Spleen (tissue), 11 donors: ENCODE results near the gene HYDIN. TPM values are rescaled to one million over a fixed set of nuclear protein-coding genes. Genes with fewer than 3 reads are reported as not detected.

ENCODE experiments used
- DNase-seq: peaks from one replicate; pipeline ENCODE4 v3.0.0-alpha.2; 2020
- H3K27ac ChIP-seq, 8 donors: fragments of 200-600 bp; sonication (generic) in 7 of 8; 1 replicate in 4 of 8; 2 replicates in 4 of 8; pipeline versions ENCODE4 v1.5.0 to v1.8.0; 2016 to 2021; ENCODE audit warnings: inconsistent platforms in 4 of 8, mild to moderate bottlenecking in 4 of 8, moderate library complexity in 1 of 8
- H3K27me3 ChIP-seq, 7 donors: fragments of 200-600 bp; sonication (generic) in 6 of 7; replicated peaks in 1 of 7; 1 replicate in 4 of 7; 2 replicates in 3 of 7; pipeline versions ENCODE4 v1.5.0 to v1.8.0; 2016 to 2021; ENCODE audit warnings: inconsistent platforms in 3 of 7, mild to moderate bottlenecking in 1 of 7
- H3K36me3 ChIP-seq, 6 donors: fragments of 200-600 bp; sonication (generic) in 5 of 6; 1 replicate in 4 of 6; 2 replicates in 2 of 6; pipeline versions ENCODE4 v1.5.0 to v1.8.0; 2016 to 2021; ENCODE audit warnings: inconsistent platforms in 2 of 6
- H3K4me1 ChIP-seq, 6 donors: fragments of 200-600 bp; sonication (generic) in 5 of 6; 1 replicate in 3 of 6; 2 replicates in 3 of 6; pipeline versions ENCODE4 v1.5.0 to v1.8.0; 2016 to 2021; ENCODE audit warnings: inconsistent platforms in 3 of 6
- H3K4me3 ChIP-seq, 8 donors: fragments of 200-600 bp; sonication (generic) in 7 of 8; 1 replicate in 4 of 8; 2 replicates in 4 of 8; pipeline versions ENCODE4 v1.5.0 to v1.8.0; 2016 to 2021; ENCODE audit warnings: inconsistent platforms in 4 of 8, mild to moderate bottlenecking in 4 of 8, moderate library complexity in 2 of 8
- H3K9me3 ChIP-seq, 8 donors: fragments of 200-600 bp; sonication (generic) in 7 of 8; 1 replicate in 4 of 8; 2 replicates in 4 of 8; pipeline versions ENCODE4 v1.5.0 to v1.8.0; 2016 to 2021; ENCODE audit warnings: inconsistent platforms in 4 of 8
- POLR2A ChIP-seq, 3 donors: fragments of 450-650 bp; IDR thresholded peaks; one replicate each; pipeline ENCODE4 v1.5.1; 2017; ENCODE audit warnings: antibody characterized with exemption in 3 of 3, mild to moderate bottlenecking in 1 of 3
- POLR2AphosphoS5 ChIP-seq, 3 donors: sonication (generic); formaldehyde crosslinking; IDR thresholded peaks; one replicate each; pipeline ENCODE4 v1.5.1; 2017; ENCODE audit warnings: antibody characterized with exemption in 3 of 3
- WGBS, 5 donors: extraction: QIAGEN DNeasy Blood & Tissue Kit in 3 of 5; methylation state at CpG; one replicate each; pipeline versions ENCODE4 v1.1.5 to v1.1.7; 2013 to 2018; 5-methylcytosine and 5-hydroxymethylcytosine counted together
- intact Hi-C: fragments of 100-400 bp; cut with DNase I; formaldehyde crosslinking; loops from one replicate; pipeline ENCODE4 v1.15.0; 2023; ENCODE audit warnings: low total_unique reads
- polyA plus RNA-seq, 3 donors: library from polyadenylated mRNA; stranded (reverse); fragments of 200-250 nt; gene quantifications; one replicate each; pipeline ENCODE4 v1.2.1, GENCODE V29; 2013
- total RNA-seq, 7 donors: library from RNA; depleted of rRNA in 3 of 7; stranded (reverse); fragments of >200 nt in 3 of 7; fragmentation: NEBNext Ultra II Directional in 4 of 7; extraction: Animal tissue kit (Norgen Biotek cat#: 25700) in 4 of 7; gene quantifications; one replicate each; pipeline versions ENCODE4 v1.1.0 to v1.2.1, GENCODE V29; 2016 to 2021
- TF ChIP-seq, protein P1 (sequence below), 11 experiments: fragments of 200-600 bp in 7 of 11; fragments of 450-650 bp in 4 of 11; sonication (generic) in 4 of 11; IDR thresholded peaks in 8 of 11; conservative IDR thresholded peaks in 3 of 11; 1 replicate in 7 of 11; 2 replicates in 4 of 11; pipeline versions ENCODE4 v1.4.0 to v1.8.0; 2016 to 2021; ENCODE audit warnings: antibody characterized with exemption in 11 of 11, inconsistent platforms in 4 of 11, mild to moderate bottlenecking in 1 of 11
- donor health status: healthy with polysubstance abuse.
- donor health status: DM: no; HTN: no; CAD: no; lungs with moderate emphysema.
- donor health status: DM: no; HTN: no; CAD: no.
- donor health status: Bipolar disorder and iron deficiency.
- donor health status: healthy.
- donor health status: DM: no; HTN: no; CAD: no.
- donor health status: DM: yes; HTN: yes; CAD: no.

The HYDIN gene
- total and polyA plus RNA-seq, 10 donors = 0.05 to 2.2 (median 0.42) TPM

DNA sequence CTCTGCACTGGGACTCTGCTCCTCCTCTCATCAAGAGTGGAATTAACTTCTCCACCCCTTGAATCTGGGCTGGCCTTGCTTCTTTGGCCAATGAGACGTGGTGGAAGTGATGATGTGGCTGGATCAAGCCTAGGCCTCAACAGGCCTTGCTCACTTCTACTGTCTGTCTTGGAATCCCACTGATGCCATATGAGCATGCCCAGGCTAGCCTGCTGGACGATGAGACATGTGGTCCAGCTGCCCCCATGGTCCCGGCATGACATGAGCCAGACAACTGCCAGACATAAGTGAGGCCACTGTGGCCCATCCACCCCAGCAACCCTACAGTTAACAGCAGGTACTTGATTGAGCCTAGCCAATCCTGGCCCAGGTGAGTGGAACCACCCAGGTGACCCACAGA lies 448.3 kb downstream of the HYDIN start:
- WGBS, 5 donors = 90 to 95% (median 95%) methylated on average over 2 to 3 of the region's 3 CpGs
- peaks cover 6 to 100% (median 91%) of the 10 kb centered on the region in 6 donors for H3K36me3 ChIP-seq
- TF ChIP-seq POLR2A (IDR thresholded peaks at IDR 0.05) = no peak
- TF ChIP-seq POLR2AphosphoS5 (IDR thresholded peaks at IDR 0.05) = no peak
- TF ChIP-seq, protein P1, sequence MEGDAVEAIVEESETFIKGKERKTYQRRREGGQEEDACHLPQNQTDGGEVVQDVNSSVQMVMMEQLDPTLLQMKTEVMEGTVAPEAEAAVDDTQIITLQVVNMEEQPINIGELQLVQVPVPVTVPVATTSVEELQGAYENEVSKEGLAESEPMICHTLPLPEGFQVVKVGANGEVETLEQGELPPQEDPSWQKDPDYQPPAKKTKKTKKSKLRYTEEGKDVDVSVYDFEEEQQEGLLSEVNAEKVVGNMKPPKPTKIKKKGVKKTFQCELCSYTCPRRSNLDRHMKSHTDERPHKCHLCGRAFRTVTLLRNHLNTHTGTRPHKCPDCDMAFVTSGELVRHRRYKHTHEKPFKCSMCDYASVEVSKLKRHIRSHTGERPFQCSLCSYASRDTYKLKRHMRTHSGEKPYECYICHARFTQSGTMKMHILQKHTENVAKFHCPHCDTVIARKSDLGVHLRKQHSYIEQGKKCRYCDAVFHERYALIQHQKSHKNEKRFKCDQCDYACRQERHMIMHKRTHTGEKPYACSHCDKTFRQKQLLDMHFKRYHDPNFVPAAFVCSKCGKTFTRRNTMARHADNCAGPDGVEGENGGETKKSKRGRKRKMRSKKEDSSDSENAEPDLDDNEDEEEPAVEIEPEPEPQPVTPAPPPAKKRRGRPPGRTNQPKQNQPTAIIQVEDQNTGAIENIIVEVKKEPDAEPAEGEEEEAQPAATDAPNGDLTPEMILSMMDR (IDR thresholded peaks at IDR 0.05 in 8 of 11, conservative IDR thresholded peaks at IDR 0.05 in 3 of 11) = no peak
- peaks cover 0 to 44% (median 26%) of the 10 kb centered on the region in 6 donors for H3K4me1 ChIP-seq
- DNase-seq = no peak
- H3K9me3 ChIP-seq = peaks cover 0 to 9% (median 0%) of the 10 kb centered on the region in 8 donors
- H3K27me3 ChIP-seq = no peaks in the 10 kb centered on the region
- intact Hi-C loops = no loop called here
- no peak overlapping the region for H3K4me3 ChIP-seq
- H3K27ac ChIP-seq = no peak overlapping the region

DNA sequence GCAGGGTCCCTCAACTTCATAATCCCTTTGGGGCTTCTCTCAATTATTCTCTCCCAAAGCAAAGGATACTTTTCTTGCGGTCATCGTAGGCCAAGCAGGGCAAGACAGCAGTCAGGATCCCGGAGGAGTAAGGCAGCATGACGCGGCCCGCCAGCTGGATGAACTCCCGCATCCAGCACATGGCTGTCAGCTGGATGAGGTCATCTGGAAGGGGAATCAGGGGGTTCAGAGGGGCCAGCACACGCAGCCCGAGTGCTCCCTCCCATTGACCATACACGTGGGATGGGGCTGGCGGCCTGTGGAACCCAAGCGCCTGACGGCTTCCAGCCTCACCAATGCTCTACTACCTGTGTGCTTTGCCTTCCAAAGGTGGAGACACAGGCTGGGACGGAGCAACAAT lies 448.7 kb downstream of the HYDIN start:
- 86 to 96% (median 94%) methylated on average over 7 to 14 of the region's 14 CpGs for WGBS, 5 donors
- TF ChIP-seq, protein P1 (IDR thresholded peaks at IDR 0.05 in 8 of 11, conservative IDR thresholded peaks at IDR 0.05 in 3 of 11) = no peak
- TF ChIP-seq POLR2A (IDR thresholded peaks at IDR 0.05) (no peak), POLR2AphosphoS5 (IDR thresholded peaks at IDR 0.05) (no peak)
- intact Hi-C loops = no loop called here

DNA sequence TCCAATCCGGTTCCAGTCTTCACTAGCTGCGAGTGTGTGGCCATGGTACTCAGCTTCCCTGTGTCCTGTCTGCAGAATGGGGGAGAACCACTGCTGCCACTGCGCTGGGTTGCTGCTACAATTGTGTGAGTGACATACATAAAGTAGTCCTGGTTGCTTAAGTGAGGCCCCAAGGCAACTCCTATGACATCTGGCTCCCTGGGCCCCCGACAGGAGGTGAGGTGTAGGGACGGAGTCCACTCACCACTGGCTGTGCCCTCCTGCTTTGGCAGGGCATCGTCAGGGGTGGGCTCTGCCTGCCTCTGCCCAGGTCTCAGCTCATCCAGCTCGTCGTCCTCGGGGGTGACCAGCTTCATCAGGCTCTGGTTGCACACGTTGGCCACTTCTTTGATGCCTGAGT lies 450.0 kb downstream of the HYDIN start:
- Histone ChIP-seq H3K4me3 (no peak overlapping the region), H3K4me1 (peaks cover 0 to 27% (median 14%) of the 10 kb centered on the region in 6 donors), H3K27ac (no peak overlapping the region), H3K27me3 (no peaks in the 10 kb centered on the region), H3K9me3 (peaks cover 0 to 9% (median 0%) of the 10 kb centered on the region in 8 donors), H3K36me3 (peaks cover 6 to 100% (median 85%) of the 10 kb centered on the region in 6 donors)
- DNase-seq = peak; percentile 60
- intact Hi-C loops = no loop called here
- TF ChIP-seq POLR2AphosphoS5 (IDR thresholded peaks at IDR 0.05) (no peak), POLR2A (IDR thresholded peaks at IDR 0.05) (no peak)
- TF ChIP-seq, protein P1 (IDR thresholded peaks at IDR 0.05 in 8 of 11, conservative IDR thresholded peaks at IDR 0.05 in 3 of 11) = no peak
- 97 to 99% (median 98%) methylated on average over 10 of the region's 10 CpGs for WGBS, 5 donors

More for the DNA sequence above, 448.7 kb downstream of the HYDIN start:
- Histone ChIP-seq H3K4me3 (no peak overlapping the region), H3K4me1 (peaks cover 0 to 39% (median 24%) of the 10 kb centered on the region in 6 donors), H3K27me3 (no peaks in the 10 kb centered on the region), H3K9me3 (peaks cover 0 to 9% (median 0%) of the 10 kb centered on the region in 8 donors), H3K27ac (no peak overlapping the region), H3K36me3 (peaks cover 6 to 100% (median 93%) of the 10 kb centered on the region in 6 donors)
- DNase-seq = no peak

DNA sequence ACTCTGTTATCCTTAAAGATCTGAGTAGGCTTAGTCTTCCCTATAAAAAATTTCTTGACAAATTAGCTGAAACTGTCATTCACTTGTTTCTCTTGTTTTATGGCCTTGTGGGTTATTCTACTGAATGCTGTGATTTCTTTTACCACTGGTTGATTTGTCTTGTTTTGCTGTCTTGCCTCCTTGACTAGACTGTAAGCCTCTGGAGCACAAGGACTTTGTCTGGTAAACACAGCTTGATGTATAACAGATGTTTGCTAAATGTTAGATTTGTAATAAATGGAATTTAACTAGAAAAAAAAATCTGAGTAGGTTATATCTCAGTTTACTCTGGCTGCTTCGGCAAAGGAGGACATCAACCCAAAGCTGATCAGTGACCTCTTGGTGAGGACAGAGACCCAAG lies 451.2 kb downstream of the HYDIN start:
- Histone ChIP-seq H3K4me1 (peaks cover 0 to 15% (median 5%) of the 10 kb centered on the region in 6 donors), H3K27me3 (no peaks in the 10 kb centered on the region), H3K27ac (no peak overlapping the region), H3K36me3 (peaks cover 6 to 100% (median 75%) of the 10 kb centered on the region in 6 donors), H3K4me3 (no peak overlapping the region), H3K9me3 (peaks cover 0 to 9% (median 0%) of the 10 kb centered on the region in 8 donors)
- intact Hi-C loops = no loop called here
- no peak for TF ChIP-seq POLR2A (IDR thresholded peaks at IDR 0.05)
- TF ChIP-seq POLR2AphosphoS5 (IDR thresholded peaks at IDR 0.05) = no peak
- TF ChIP-seq, protein P1 (IDR thresholded peaks at IDR 0.05 in 8 of 11, conservative IDR thresholded peaks at IDR 0.05 in 3 of 11) = no peak
- 91 to 95% (median 94%) methylated on average over 1 of the region's 1 CpG for WGBS, 5 donors
- no peak for DNase-seq
